ENCODE results near the gene REV3L. TPM values are rescaled to one million over a fixed set of nuclear protein-coding genes. Genes with fewer than 3 reads are reported as not detected.

The REV3L gene
- total RNA-seq, 1 experiment from 2014 or later = 12.8 TPM

DNA sequence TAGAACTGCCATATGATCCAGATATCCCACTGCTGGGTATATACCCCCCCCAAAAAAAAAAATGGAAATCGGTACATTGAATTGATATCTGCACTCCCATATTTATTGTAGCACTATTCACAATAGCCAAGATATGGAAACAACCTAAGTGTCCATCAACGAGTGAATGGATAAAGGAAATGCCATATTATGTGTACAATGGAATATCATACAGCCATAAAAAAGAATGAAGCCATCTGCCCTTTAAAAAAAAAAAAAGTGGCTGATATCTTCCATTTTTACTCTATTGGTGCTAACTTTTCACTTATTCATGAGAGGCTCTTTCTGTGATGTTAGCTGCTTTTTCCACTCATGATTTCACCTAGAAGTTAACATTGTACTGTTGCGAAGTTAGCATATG lies 156.5 kb downstream of the REV3L start:
- CTCF ChIA-PET = no interaction called here
- Histone ChIP-seq H4K20me1 (ENCODE audit: insufficient read depth) (no peaks in the 10 kb centered on the region), H3K4me1 (ENCODE audit: control insufficient read depth in 1 of 2, insufficient read depth in 2 of 2, low read length in 2 of 2) (no peaks in the 10 kb centered on the region), H3K36me3 (ENCODE audit: control insufficient read depth in 1 of 2, insufficient read depth in 2 of 2, low read length in 2 of 2) (peaks cover 0 to 2% of the 10 kb centered on the region in 2 experiments; a peak in 2 of 4 replicates), H3K9me3 (ENCODE audit: control insufficient read depth in 1 of 2, insufficient read depth in 1 of 2, low read depth in 1 of 2, low read length in 2 of 2) (no peaks in the 10 kb centered on the region), H3K9me2 (ENCODE audit: insufficient read depth) (no peaks in the 10 kb centered on the region), H3K4me2 (ENCODE audit: low read length) (no peak overlapping the region), H3K27me3 (ENCODE audit: insufficient read depth, low read length) (no peaks in the 10 kb centered on the region), H3K4me3 (replicated peaks in 1 of 2; ENCODE audit: low read depth in 1 of 2, low read length in 2 of 2) (no peak overlapping the region), H3K27ac (ENCODE audit: low read depth, low read length) (no peak overlapping the region), H3K79me2 (ENCODE audit: insufficient read depth, low read length) (no peaks in the 10 kb centered on the region), H2AFZ (ENCODE audit: low read depth, low read length, poor library complexity, severe bottlenecking) (no peak overlapping the region), H3K9ac (ENCODE audit: low read length) (no peak overlapping the region)
- ATAC-seq = no peak
- no TSS peak for BruUV-seq (replicated peaks)
- POLR2A ChIA-PET = no interaction called here
- RAD21 ChIA-PET (ENCODE audit: low non-redundant PET in 1 of 2, low total read pairs in 2 of 2, uncharacterized antibody in 2 of 2, unreplicated experiment in 2 of 2) = no interaction called here
- intact Hi-C loops (cut with micrococcal nuclease) = no loop called here
- TF ChIP-seq EGR1 (IDR thresholded peaks at IDR 0.05; ENCODE audit: low read depth) = no peak
- TF ChIP-seq TCF7L2 (IDR thresholded peaks at IDR 0.05; ENCODE audit: borderline replicate concordance, extremely low read depth, insufficient read depth, insufficient read length) = no peak
- TF ChIP-seq RAD21 (IDR thresholded peaks at IDR 0.05; ENCODE audit: low read depth) = no peak
- TF ChIP-seq, protein P1, sequence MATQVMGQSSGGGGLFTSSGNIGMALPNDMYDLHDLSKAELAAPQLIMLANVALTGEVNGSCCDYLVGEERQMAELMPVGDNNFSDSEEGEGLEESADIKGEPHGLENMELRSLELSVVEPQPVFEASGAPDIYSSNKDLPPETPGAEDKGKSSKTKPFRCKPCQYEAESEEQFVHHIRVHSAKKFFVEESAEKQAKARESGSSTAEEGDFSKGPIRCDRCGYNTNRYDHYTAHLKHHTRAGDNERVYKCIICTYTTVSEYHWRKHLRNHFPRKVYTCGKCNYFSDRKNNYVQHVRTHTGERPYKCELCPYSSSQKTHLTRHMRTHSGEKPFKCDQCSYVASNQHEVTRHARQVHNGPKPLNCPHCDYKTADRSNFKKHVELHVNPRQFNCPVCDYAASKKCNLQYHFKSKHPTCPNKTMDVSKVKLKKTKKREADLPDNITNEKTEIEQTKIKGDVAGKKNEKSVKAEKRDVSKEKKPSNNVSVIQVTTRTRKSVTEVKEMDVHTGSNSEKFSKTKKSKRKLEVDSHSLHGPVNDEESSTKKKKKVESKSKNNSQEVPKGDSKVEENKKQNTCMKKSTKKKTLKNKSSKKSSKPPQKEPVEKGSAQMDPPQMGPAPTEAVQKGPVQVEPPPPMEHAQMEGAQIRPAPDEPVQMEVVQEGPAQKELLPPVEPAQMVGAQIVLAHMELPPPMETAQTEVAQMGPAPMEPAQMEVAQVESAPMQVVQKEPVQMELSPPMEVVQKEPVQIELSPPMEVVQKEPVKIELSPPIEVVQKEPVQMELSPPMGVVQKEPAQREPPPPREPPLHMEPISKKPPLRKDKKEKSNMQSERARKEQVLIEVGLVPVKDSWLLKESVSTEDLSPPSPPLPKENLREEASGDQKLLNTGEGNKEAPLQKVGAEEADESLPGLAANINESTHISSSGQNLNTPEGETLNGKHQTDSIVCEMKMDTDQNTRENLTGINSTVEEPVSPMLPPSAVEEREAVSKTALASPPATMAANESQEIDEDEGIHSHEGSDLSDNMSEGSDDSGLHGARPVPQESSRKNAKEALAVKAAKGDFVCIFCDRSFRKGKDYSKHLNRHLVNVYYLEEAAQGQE (IDR thresholded peaks at IDR 0.05; ENCODE audit: low read depth) = no peak
- no peak for TF ChIP-seq EZH2 (IDR thresholded peaks at IDR 0.05)
- TF ChIP-seq JUND (IDR thresholded peaks at IDR 0.05) = no peak
- TF ChIP-seq POLR2A (IDR thresholded peaks at IDR 0.05; ENCODE audit: borderline replicate concordance, extremely low read depth, insufficient read depth, insufficient read length) = no peak
- TF ChIP-seq ELF1 (IDR thresholded peaks at IDR 0.05; ENCODE audit: borderline replicate concordance, low read depth) = no peak
- DNase-seq (ENCODE audit: low read depth, low spot score) = no peak
